SK-N-SH (cell line): ENCODE measurements around the gene MAD1L1.

ENCODE experiments used
- EP300 ChIP-seq, 2 experiments: IDR thresholded peaks; 2 replicates each; pipeline versions ENCODE4 v1.4.0 to v1.6.1; 2012; ENCODE audit warnings: borderline replicate concordance in 1 of 2, low read depth in 1 of 2, low read length in 1 of 2
- MXI1 ChIP-seq: IDR thresholded peaks from 2 replicates; pipeline ENCODE4 v1.6.1; 2012; ENCODE audit warnings: mild to moderate bottlenecking, low read depth, low read length, improper control_type of control experiment
- POLR2AphosphoS5 ChIP-seq: IDR thresholded peaks from 2 replicates; pipeline ENCODE4 v1.6.1; 2012; ENCODE audit warnings: low read depth, low read length
- RAD21 ChIP-seq: IDR thresholded peaks from 2 replicates; pipeline ENCODE4 v1.6.1; 2012; ENCODE audit warnings: mild to moderate bottlenecking, low read length
- TF ChIP-seq, protein P1 (sequence below): fragments of 200-600 bp; sonication (generic); IDR thresholded peaks from 2 replicates; pipeline ENCODE4 v1.6.1; 2017; ENCODE audit warnings: antibody characterized with exemption, mild to moderate bottlenecking, moderate library complexity
- TF ChIP-seq, protein P2 (sequence below): IDR thresholded peaks from 2 replicates; pipeline ENCODE4; 2012

DNA sequence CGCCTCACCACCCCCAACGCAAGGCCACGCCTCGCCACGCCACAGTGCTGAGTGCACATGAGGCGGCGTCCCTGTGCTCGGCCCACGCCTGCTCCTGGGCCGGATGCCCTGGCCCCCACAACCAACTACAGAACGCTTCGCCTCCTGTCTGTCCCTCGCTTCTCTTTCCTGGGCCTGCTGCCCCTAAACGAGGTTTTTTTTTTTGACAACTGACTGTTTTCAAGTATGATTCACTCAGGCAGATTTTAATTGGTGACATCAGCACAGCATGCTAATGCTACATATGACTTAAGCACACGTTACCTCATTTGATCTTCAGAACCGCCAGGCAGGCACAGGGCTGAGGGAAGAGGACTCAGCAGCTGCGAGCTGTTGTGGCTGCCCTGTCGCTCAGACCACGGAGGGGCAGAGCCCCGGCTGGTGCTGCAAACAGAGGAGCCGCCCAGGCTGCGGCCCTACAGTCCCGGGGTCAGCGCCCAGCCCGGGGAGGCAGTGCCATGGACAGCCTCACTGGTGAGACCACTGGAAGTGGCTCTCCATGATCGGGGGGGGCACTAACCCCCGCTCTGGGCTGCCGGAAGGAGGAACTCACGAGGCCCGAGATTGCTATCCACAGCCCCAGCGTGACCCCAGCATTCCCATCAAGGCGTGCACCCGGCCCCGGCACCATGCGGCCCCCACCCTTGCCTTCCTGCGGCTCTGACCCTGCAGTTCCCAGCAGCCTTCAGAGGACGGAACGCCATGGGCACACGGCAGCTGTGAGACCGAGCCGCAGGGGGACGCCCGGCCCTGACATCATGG lies 212.8 kb downstream of the MAD1L1 start:
- TF ChIP-seq, protein P1, sequence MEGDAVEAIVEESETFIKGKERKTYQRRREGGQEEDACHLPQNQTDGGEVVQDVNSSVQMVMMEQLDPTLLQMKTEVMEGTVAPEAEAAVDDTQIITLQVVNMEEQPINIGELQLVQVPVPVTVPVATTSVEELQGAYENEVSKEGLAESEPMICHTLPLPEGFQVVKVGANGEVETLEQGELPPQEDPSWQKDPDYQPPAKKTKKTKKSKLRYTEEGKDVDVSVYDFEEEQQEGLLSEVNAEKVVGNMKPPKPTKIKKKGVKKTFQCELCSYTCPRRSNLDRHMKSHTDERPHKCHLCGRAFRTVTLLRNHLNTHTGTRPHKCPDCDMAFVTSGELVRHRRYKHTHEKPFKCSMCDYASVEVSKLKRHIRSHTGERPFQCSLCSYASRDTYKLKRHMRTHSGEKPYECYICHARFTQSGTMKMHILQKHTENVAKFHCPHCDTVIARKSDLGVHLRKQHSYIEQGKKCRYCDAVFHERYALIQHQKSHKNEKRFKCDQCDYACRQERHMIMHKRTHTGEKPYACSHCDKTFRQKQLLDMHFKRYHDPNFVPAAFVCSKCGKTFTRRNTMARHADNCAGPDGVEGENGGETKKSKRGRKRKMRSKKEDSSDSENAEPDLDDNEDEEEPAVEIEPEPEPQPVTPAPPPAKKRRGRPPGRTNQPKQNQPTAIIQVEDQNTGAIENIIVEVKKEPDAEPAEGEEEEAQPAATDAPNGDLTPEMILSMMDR = no peak
- TF ChIP-seq POLR2AphosphoS5 (no peak), RAD21 (no peak), MXI1 (no peak), EP300 (IDR thresholded peaks at IDR 0.05; ENCODE audit: borderline replicate concordance in 1 of 2, low read depth in 1 of 2, low read length in 1 of 2) (no peak)
- TF ChIP-seq, protein P2, sequence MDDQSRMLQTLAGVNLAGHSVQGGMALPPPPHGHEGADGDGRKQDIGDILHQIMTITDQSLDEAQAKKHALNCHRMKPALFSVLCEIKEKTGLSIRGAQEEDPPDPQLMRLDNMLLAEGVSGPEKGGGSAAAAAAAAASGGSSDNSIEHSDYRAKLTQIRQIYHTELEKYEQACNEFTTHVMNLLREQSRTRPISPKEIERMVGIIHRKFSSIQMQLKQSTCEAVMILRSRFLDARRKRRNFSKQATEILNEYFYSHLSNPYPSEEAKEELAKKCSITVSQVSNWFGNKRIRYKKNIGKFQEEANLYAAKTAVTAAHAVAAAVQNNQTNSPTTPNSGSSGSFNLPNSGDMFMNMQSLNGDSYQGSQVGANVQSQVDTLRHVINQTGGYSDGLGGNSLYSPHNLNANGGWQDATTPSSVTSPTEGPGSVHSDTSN = no peak
